Esophagus squamous epithelium (tissue), 5 donors: Measurements from ENCODE around the gene SYNCRIP. TPM values are rescaled to one million over a fixed set of nuclear protein-coding genes. Genes with fewer than 3 reads are reported as not detected.
A peak's percentile ranks its signal among the peaks of the same experiment; 100 is the strongest.

Source experiments
- DNase-seq: peaks from one replicate; lab custom pipeline; 2025; lab: John Stamatoyannopoulos, UW
- H3K27ac ChIP-seq, 4 donors: fragments of 200-600 bp; sonication (generic); one replicate each; pipeline ENCODE4 v1.5.1; 2016 to 2019; ENCODE audit warnings: mild to moderate bottlenecking in 1 of 4
- H3K27me3 ChIP-seq, 4 donors: fragments of 200-600 bp; sonication (generic); 1 replicate in 3 of 4; 2 replicates in 1 of 4; pipeline versions ENCODE4 v1.5.1 to v1.6.0; 2017 to 2021; ENCODE audit warnings: antibody characterized with exemption in 1 of 4
- H3K36me3 ChIP-seq, 3 donors: fragments of 200-600 bp; sonication (generic); one replicate each; pipeline ENCODE4 v1.5.1; 2016 to 2019
- H3K4me1 ChIP-seq, 3 donors: fragments of 200-600 bp; sonication (generic); one replicate each; pipeline ENCODE4 v1.5.1; 2017 to 2019
- H3K4me3 ChIP-seq, 4 donors: fragments of 200-600 bp; sonication (generic); 1 replicate in 3 of 4; 2 replicates in 1 of 4; pipeline ENCODE4 v1.5.1; 2016 to 2019; ENCODE audit warnings: mild to moderate bottlenecking in 2 of 4, moderate library complexity in 1 of 4
- H3K9me3 ChIP-seq, 3 donors: fragments of 200-600 bp; sonication (generic); one replicate each; pipeline ENCODE4 v1.5.1; 2016 to 2019
- POLR2A ChIP-seq, 4 donors: fragments of 450-650 bp; IDR thresholded peaks; one replicate each; pipeline ENCODE4 v1.6.1; 2017; ENCODE audit warnings: antibody characterized with exemption in 4 of 4, mild to moderate bottlenecking in 4 of 4, moderate library complexity in 3 of 4
- WGBS, 2 donors: methylation state at CpG; one replicate each; pipeline ENCODE4 v1.1.5; 2018; 5-methylcytosine and 5-hydroxymethylcytosine counted together
- intact Hi-C: fragments of 100-400 bp; cut with DNase I; formaldehyde crosslinking; loops from one replicate; pipeline ENCODE4 v1.15.0; 2022
- total RNA-seq, 4 donors: library from RNA; depleted of rRNA; stranded (reverse); fragments of >200 nt; gene quantifications; one replicate each; pipeline ENCODE4 v1.1.0, GENCODE V29; 2016
- TF ChIP-seq, protein P1 (sequence below), 6 experiments: fragments of 450-650 bp in 4 of 6; fragments of 200-600 bp in 2 of 6; sonication (generic) in 2 of 6; IDR thresholded peaks; one replicate each; pipeline ENCODE4 v1.5.1; 2016 to 2019; ENCODE audit warnings: antibody characterized with exemption in 6 of 6, mild to moderate bottlenecking in 4 of 6, moderate library complexity in 4 of 6
- donor health status: DM: yes; HTN: yes; CAD: no.

Gene SYNCRIP
- total RNA-seq, 4 donors from 2014 or later, result 64.6 to 100 (median 82.9) TPM

DNA sequence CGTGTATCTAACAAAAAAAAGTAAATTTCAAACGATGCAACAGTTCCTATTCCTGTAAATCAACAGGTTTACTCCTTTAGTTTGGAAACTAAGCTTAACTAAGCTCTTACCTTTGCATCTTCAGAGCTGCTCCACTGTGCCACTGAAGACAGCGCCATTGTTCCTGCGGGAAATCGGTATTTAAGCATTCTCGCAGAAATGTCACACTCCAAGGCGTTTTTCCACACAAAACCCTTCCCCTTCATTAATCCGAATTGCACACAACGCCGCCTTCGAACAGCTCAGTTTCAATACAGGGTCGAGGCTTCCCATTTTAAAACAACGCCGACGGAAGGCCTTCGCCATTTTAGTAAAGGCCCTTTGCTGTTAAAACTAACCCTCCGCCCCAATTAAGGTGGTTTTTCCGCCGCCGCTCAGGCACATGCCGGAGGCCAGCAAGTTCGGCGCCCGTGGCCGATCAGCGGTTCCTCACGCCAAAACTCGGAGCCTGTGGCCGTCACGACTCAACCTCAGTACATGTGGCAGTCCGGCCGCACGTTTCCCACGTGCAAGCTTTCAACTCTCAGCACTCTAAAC, 35.4 kb upstream of the SYNCRIP start:
- DNase-seq, result no peak
- intact Hi-C loops, result loop anchor here (2.0 kb wide), 1 partner anchor 35 kb away; the partner anchor contains the start of gene SYNCRIP
- peaks cover 0 to 11% (median 0%) of the 10 kb centered on the region in 3 donors for H3K36me3 ChIP-seq
- H3K4me3 ChIP-seq, result peak overlapping the region; percentile 78 to 89 (median 88)
- no peak for TF ChIP-seq POLR2A (IDR thresholded peaks at IDR 0.05)
- TF ChIP-seq, protein P1, sequence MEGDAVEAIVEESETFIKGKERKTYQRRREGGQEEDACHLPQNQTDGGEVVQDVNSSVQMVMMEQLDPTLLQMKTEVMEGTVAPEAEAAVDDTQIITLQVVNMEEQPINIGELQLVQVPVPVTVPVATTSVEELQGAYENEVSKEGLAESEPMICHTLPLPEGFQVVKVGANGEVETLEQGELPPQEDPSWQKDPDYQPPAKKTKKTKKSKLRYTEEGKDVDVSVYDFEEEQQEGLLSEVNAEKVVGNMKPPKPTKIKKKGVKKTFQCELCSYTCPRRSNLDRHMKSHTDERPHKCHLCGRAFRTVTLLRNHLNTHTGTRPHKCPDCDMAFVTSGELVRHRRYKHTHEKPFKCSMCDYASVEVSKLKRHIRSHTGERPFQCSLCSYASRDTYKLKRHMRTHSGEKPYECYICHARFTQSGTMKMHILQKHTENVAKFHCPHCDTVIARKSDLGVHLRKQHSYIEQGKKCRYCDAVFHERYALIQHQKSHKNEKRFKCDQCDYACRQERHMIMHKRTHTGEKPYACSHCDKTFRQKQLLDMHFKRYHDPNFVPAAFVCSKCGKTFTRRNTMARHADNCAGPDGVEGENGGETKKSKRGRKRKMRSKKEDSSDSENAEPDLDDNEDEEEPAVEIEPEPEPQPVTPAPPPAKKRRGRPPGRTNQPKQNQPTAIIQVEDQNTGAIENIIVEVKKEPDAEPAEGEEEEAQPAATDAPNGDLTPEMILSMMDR (IDR thresholded peaks at IDR 0.05), result no peak
- no peaks in the 10 kb centered on the region for H3K27me3 ChIP-seq
- WGBS, 2 donors, result 0 to 1% methylated on average over 31 to 34 of the region's 34 CpGs
- no peaks in the 10 kb centered on the region for H3K9me3 ChIP-seq
- H3K4me1 ChIP-seq, result peaks cover 14 to 44% (median 16%) of the 10 kb centered on the region in 3 donors
- peak overlapping the region; percentile 91 to 95 (median 93) for H3K27ac ChIP-seq

DNA sequence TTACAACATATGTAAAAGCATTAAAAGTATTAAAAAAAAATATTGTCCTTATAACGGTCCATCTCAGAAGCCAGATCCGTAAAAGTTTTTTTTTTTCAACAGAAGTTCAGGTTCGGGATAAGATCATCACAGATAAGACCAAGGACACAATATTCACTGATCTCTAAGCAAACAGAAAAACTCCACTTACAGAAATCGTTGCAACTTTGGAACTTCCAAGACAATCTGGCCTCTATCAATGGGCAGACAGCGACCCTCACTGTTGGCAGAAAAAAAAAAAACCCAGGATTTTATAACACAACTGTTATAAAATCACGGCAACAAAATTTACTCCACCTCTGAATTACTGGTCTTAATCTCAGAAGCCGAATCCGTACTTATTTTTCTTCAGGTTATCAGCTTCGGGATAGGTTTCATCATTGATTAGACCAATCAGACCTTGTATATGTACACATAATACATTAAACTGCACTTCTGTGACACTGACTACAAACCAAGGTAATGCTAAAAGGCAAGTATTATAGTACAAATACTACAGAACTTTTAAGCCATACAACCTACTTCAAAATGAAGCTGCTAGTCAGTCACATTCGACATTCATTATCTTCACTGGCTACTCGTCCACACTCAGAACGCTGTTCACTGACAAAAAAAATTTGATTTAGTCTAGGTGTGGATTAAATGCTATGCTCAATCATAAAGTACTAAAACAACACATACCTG, 34.7 kb upstream of the SYNCRIP start:
- Histone ChIP-seq H3K4me1 (peaks cover 14 to 44% (median 16%) of the 10 kb centered on the region in 3 donors), H3K27me3 (no peaks in the 10 kb centered on the region), H3K9me3 (no peaks in the 10 kb centered on the region), H3K27ac (peak overlapping the region; percentile 91 to 95 (median 93)), H3K36me3 (peaks cover 0 to 11% (median 0%) of the 10 kb centered on the region in 3 donors), H3K4me3 (peak overlapping the region; percentile 78 to 89 (median 88))
- no peak for DNase-seq
- TF ChIP-seq POLR2A (IDR thresholded peaks at IDR 0.05), result no peak
- TF ChIP-seq, protein P1 (IDR thresholded peaks at IDR 0.05), result peak in 1 of 6 experiments; percentile 11
- intact Hi-C loops, result no loop called here
- 0 to 1% methylated on average over 12 of the region's 12 CpGs for WGBS, 2 donors

GRCh38 chr6:85676086-85676729, 33.5 kb upstream of the SYNCRIP start:
- intact Hi-C loops, result no loop called here
- no peak for DNase-seq
- Histone ChIP-seq H3K4me1 (peaks cover 14 to 47% (median 16%) of the 10 kb centered on the region in 3 donors), H3K9me3 (no peaks in the 10 kb centered on the region), H3K36me3 (peaks cover 0 to 11% (median 0%) of the 10 kb centered on the region in 3 donors), H3K4me3 (peak overlapping the region; percentile 78 to 89 (median 88)), H3K27me3 (no peaks in the 10 kb centered on the region), H3K27ac (peak overlapping the region; percentile 18 to 95 (median 59))
- no peak for TF ChIP-seq POLR2A (IDR thresholded peaks at IDR 0.05)
- TF ChIP-seq, protein P1 (IDR thresholded peaks at IDR 0.05), result no peak
- 1 to 4% methylated on average over 6 of the region's 6 CpGs for WGBS, 2 donors

DNA sequence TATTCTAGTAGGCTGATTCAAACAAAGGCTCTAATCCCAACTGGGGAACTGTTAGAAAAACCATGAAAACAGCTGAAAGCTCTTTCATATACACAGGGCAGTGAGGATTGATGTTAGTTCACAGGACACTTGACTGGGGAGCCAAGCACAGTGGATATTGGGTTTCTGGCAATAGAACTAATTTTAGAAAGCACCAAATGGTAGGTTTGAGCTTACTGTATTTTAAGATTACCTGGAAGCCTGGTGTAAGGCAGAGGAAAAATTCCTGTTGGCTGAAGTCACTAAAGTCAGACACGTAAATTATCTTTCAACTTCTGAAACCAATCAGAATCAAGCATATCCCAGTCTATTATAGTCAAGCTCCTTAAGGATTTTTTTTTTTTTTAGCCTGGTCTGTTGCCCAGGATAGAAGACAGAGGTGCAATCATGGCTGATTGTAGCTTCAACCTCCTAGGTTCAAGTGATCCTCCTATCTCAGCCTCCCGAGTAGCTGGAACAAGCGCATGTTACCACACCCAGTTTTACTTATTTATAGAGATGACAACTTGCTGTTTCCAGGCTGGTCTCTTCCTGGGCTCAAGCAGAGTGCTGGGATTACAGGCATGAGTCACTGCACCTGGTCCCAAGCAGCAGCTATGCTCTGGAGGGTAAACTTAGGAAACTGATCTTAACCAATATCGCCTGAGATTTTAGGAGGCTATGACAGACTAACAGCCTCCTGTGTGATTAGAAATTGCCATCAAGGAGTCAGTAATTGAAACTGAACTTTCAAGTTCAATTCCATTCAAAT, 32.5 kb upstream of the SYNCRIP start:
- H3K9me3 ChIP-seq, result no peaks in the 10 kb centered on the region
- peak overlapping the region in 3 of 4 donors; percentile 78 to 89 (median 88) for H3K4me3 ChIP-seq
- H3K27ac ChIP-seq, result peak overlapping the region; percentile 18 to 95 (median 59)
- intact Hi-C loops, result no loop called here
- WGBS, 2 donors, result 38% methylated on average over 4 of the region's 4 CpGs
- peaks cover 16 to 57% (median 22%) of the 10 kb centered on the region in 3 donors for H3K4me1 ChIP-seq
- TF ChIP-seq POLR2A (IDR thresholded peaks at IDR 0.05), result no peak
- TF ChIP-seq, protein P1 (IDR thresholded peaks at IDR 0.05), result no peak
- no peak for DNase-seq
- H3K36me3 ChIP-seq, result peaks cover 0 to 11% (median 0%) of the 10 kb centered on the region in 3 donors
- no peaks in the 10 kb centered on the region for H3K27me3 ChIP-seq
